ENCODE measurements around the gene RMND5A.

The RMND5A gene

GRCh38 chr2:86765310-86765695 is 45.2 kb downstream of the RMND5A start:
- no peak for DNase-seq (ENCODE audit: low read depth in 2 of 2)

DNA sequence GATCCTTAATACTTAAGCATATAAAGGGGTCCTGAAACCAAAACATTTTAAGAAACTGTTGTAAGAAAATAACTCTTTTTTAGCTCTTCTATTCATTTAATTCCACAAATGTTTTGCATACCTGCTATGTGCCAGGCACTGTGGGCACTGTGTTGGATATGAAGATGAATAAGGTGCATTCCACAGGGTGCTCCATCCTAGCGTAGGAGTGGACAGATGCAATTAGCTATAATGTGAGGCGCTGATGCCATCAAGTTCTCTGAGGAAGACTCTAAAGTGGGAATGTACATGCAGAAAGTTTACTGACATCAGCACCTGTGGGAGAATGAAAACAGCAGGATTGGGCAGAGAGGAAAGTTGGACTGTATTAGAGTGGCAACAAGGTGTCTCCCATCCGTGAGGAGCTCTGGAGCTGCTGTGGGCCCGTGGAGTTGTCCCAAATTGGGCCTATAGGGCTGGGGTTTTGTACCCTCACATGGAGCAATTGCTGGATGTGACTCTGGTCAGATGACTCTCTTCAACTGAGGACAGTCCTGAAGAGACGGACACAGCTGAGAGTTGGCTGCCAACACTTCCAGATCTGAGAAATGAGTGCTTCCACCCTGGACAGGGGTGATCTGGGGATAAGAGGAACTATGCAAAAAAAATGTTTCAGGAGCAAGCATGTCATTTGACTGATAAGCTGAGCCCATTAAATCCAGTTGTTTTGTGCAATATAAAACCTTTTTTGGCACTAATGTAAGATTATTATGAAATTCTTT is 48.3 kb downstream of the RMND5A start:
- DNase-seq (ENCODE audit: low read depth in 2 of 2) = no peak

GRCh38 chr2:86769838-86770237 is 49.7 kb downstream of the RMND5A start:
- no peak for DNase-seq (ENCODE audit: low read depth in 2 of 2)

DNA sequence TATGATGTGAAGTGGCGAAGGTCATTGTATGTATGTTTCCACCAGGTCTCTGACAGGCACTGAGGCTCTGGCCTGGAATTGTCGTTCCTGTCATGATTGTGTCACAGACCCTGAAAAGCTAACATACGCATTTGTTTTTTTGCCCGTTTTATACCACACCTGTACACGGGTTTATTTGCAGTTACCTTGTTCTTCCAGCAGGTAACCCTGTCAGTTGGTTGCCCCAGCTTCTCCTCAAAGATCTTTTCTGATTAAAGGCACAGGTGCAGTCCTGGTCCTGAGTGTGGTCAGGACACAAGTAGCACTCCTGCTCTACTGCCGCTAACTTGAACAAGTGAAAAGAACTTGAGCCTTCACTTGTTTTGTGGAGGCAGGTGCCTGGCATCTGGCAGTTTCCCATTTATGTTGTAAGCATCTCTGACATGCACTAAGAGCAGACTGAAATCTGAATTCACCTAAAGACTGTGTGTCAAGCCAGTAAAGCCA is 50.8 kb downstream of the RMND5A start:
- DNase-seq (ENCODE audit: low read depth in 2 of 2) = no peak

GRCh38 chr2:86772611-86773010 is 52.5 kb downstream of the RMND5A start:
- DNase-seq (ENCODE audit: low read depth in 2 of 2) = no peak

GRCh38 chr2:86774862-86775261 is 54.8 kb downstream of the RMND5A start:
- DNase-seq (ENCODE audit: low read depth in 2 of 2) = no peak

DNA sequence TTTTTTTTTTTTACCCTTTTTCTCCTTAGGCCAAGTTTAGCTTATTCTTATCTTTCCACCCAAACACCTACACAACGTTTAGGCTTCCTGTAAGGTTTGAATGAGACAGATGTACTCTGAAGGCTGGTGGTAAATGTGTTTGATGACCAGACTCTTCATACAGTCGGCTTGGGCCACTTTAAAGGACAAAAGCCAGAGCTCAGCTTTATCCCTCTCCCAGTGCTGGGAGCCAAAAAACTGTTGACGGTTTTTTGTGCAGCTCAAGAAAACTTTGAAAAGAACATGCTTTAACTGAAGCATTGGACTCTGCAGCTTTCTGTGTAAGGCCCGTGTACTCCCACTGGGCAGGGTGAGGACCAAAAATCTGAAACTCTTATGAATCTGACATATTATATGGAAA is 55.2 kb downstream of the RMND5A start:
- no peak for DNase-seq (ENCODE audit: low read depth in 2 of 2)

GRCh38 chr2:86776532-86776931 is 56.4 kb downstream of the RMND5A start:
- DNase-seq (ENCODE audit: low read depth in 2 of 2) = no peak

GRCh38 chr2:86778957-86779356 is 58.9 kb downstream of the RMND5A start:
- DNase-seq (ENCODE audit: low read depth in 2 of 2) = no peak

GRCh38 chr2:86779971-86780370 is 59.9 kb downstream of the RMND5A start:
- DNase-seq (ENCODE audit: low read depth in 2 of 2) = no peak

DNA sequence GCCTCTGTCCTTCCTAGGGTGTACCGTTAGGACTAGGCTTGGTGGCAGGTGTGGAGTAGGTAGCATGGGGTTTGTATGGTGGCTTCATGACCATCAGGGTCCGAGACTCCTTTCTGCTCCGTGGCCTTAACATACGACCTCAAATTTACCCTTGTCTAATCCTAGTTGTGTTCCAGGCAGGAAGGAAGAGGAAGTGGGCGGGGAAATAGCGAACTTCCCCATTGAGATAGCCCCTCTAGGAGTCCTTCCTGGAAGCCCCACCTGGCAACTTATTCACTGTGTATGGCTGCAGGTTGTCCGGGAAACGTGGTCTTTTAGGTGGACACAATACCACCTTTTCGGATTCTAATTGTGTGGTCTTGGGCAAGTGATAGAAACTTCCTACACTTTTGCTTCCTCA is 61.3 kb downstream of the RMND5A start:
- no peak for DNase-seq (ENCODE audit: low read depth in 2 of 2)

- DNase-seq (ENCODE audit: low read depth in 2 of 2) = no peak
Measured at GRCh38 chr2:86782748-86783147, 62.7 kb downstream of the RMND5A start.

- DNase-seq (ENCODE audit: low read depth in 2 of 2) = no peak
Measured at GRCh38 chr2:86783615-86784339, 63.7 kb downstream of the RMND5A start.

GRCh38 chr2:86785456-86785855 is 65.4 kb downstream of the RMND5A start:
- no peak for DNase-seq (ENCODE audit: low read depth in 2 of 2)

DNA sequence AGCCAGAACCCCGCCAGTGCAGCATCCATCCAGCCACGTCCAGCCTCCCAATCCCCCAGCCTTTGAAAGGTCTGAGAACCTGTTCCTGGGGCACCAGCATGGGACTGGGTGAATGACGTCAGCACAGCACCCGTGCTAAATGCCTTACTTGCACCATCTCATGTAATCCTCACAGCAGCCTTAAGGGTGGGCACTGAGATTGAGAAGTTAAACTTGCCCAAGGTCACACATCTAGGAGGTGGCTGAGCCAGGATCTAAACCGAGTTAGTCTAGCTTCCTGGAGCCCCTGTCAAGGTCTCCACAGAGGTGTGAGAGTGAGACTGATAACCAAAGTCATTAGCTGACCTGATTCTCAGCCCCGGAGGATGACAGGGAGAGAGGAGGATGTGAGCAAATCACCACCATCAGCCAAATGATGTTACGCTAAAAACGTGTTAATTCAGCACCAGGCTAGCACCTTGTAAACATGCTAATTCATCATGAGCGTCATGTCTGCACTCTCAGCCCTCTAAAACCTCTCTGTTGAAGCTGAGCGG is 66.0 kb downstream of the RMND5A start:
- DNase-seq (ENCODE audit: low read depth in 2 of 2) = no peak

- DNase-seq (ENCODE audit: low read depth in 2 of 2) = no peak
Measured at GRCh38 chr2:86787736-86788135, 67.6 kb downstream of the RMND5A start.

DNA sequence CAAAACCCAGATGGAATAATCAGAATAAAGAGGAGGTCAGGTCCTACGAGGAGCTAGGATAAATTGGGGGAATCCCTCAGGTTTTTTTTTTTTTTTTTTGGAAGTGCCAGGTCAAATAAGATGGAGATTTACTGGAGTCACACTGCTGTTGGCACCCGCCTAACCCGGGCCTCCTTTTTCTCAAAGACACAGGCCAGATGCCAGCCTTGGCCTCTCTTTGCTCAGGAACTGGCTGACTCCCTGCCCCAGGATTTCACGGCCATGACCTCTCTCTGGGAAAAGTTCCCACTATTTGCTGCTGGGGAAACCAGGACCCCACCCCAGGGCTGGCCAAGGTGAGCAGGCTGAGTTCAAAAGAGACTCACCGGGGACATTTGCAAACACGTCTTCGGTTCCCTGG is 68.1 kb downstream of the RMND5A start:
- DNase-seq (ENCODE audit: low read depth in 2 of 2) = no peak

DNA sequence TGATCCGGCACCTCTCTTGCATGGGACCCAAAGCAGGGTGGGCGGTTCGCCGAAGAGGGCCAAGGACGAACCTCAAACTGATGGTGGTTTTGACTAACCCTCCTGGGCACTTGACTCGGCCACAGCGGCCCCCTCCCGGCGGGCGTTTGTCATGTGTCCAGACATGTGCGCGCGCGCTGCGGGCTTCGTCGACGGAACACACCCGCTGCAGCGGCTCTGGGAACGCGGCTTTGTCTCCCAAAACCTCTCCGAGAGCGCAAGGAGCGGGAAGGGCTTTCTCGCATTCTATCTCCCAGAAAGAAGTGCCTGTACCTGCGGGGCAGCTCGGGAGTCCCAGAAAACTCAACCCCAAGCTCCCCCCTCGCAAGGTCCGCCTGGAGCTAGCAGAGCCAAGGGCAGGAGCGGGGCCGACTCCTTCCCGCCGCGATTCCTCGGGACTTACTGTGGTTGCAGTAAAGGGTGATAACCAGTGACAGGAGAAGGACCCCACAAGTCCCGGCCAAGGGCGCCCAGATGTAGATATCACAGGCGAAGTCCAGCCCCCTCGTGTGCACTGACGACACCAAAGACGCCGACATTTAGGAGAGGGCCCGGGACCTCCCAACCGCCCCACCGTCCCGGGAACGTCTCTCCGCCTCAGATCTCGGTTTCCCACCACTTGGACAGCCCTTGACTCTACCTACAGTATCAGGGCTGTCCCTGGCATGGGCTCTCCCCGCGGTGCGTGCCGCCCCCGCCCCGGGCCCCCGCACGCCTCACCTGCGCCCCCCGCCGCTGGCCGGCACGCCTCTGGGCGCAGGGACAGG is 69.0 kb downstream of the RMND5A start:
- DNase-seq (ENCODE audit: low read depth in 2 of 2) = no peak

- DNase-seq (ENCODE audit: low read depth in 2 of 2) = no peak
Measured at GRCh38 chr2:86789687-86790133, 69.6 kb downstream of the RMND5A start.

GRCh38 chr2:86790134-86790675 is 70.1 kb downstream of the RMND5A start:
- no peak for DNase-seq (ENCODE audit: low read depth in 2 of 2)

GRCh38 chr2:86790676-86791572 is 70.8 kb downstream of the RMND5A start, which contains the start of gene CD8A:
Gene CD8A, minus strand, starts transcription at chr2:86790913. Its CDS starts 88 bp downstream, at chr2:86790825.
- no peak for DNase-seq (ENCODE audit: low read depth in 2 of 2)
